K562 (cell line): ENCODE data around the gene TARS3. TPM values are rescaled to one million over a fixed set of nuclear protein-coding genes. Genes with fewer than 3 reads are reported as not detected.

ENCODE experiments used
- CHD7 ChIP-seq: fragments of 200-600 bp; sonication (generic); IDR thresholded peaks from one replicate; pipeline ENCODE4 v1.6.1; 2012; ENCODE audit warnings: mild to moderate bottlenecking, low read depth, low read length, inconsistent platforms
- JUND ChIP-seq, 2 experiments: IDR thresholded peaks; 2 replicates in 1 of 2; 3 replicates in 1 of 2; pipeline ENCODE4 v1.6.1; 2011; ENCODE audit warnings: borderline replicate concordance in 2 of 2, low read depth in 2 of 2, low read length in 2 of 2, improper control_type of control experiment in 1 of 2, missing biosample characterization in 1 of 2, missing genetic modification characterization in 1 of 2, missing genetic modification reagents in 1 of 2
- NR1H2 ChIP-seq: sonication (generic); formaldehyde crosslinking; IDR thresholded peaks from 2 replicates; pipeline ENCODE4 v1.4.0; 2020; ENCODE audit warnings: mild to moderate bottlenecking, missing genetic modification reagents
- PRPF4 ChIP-seq: fragments of 200-400 bp; formaldehyde crosslinking; IDR thresholded peaks from one replicate; pipeline ENCODE4 v1.6.1; 2017; ENCODE audit warnings: low read length, low read depth, mild to moderate bottlenecking; ENCODE audit not compliant: insufficient read depth, poor library complexity, severe bottlenecking
- ZBTB7A ChIP-seq: IDR thresholded peaks from 2 replicates; pipeline ENCODE4 v1.6.1; 2011; ENCODE audit warnings: low read depth, mild to moderate bottlenecking, low read length, moderate library complexity, borderline replicate concordance; ENCODE audit not compliant: control insufficient read depth
- ZKSCAN1 ChIP-seq: fragments of 150-350 bp; IDR thresholded peaks from 2 replicates; pipeline ENCODE4 v1.6.1; 2016; ENCODE audit warnings: low read depth, low read length
- ZNF444 ChIP-seq: fragments of 250-450 bp; sonication (Bioruptor Pico); IDR thresholded peaks from 2 replicates; pipeline ENCODE4 v1.4.0; 2020; ENCODE audit warnings: mild to moderate bottlenecking, moderate library complexity
- ZNF766 ChIP-seq: fragments of 200-800 bp; sonication (Bioruptor generic); conservative IDR thresholded peaks from 2 replicates; pipeline ENCODE4 v1.6.1; 2016; ENCODE audit warnings: missing genetic modification characterization, missing compliant biosample characterization
- polyA plus RNA-seq, 8 experiments: library from polyadenylated mRNA; depleted of rRNA in 4 of 8; stranded (reverse) in 5 of 8; unstranded in 3 of 8; fragments of >200 nt; fragmentation: Nextera tagmentation in 2 of 8; fragmentation: Illumina TruSeq in 1 of 8; extraction: Ambion mirVana in 2 of 8; extraction: Trizol in 1 of 8; gene quantifications; 2 replicates each; pipeline versions ENCODE4 v1.2.1 to v1.2.3, GENCODE V29; 2011 to 2014; ENCODE audit warnings: inconsistent platforms in 1 of 8, missing spikeins in 1 of 8
- total RNA-seq, 7 experiments: library from RNA; depleted of rRNA in 6 of 7; stranded (reverse); fragments of >200 nt in 6 of 7; fragmentation: Illumina TruSeq in 2 of 7; extraction: Trizol in 2 of 7; gene quantifications; 2 replicates each; pipeline versions ENCODE4 v1.2.1 to v1.2.3, GENCODE V29; 2011 to 2021; ENCODE audit warnings: low replicate concordance in 1 of 7
- TF ChIP-seq, protein P1 (sequence below): sonication (generic); formaldehyde crosslinking; IDR thresholded peaks from 2 replicates; pipeline ENCODE4 v1.8.0; 2022; ENCODE audit warnings: missing genetic modification reagents, mild to moderate bottlenecking, moderate library complexity, borderline replicate concordance
- TF ChIP-seq, protein P2 (sequence below): fragments of 150-350 bp; conservative IDR thresholded peaks from 2 replicates; pipeline ENCODE4 v1.6.1; 2014; ENCODE audit warnings: low read length

The TARS3 gene
- total and polyA plus RNA-seq, 9 of the 15 experiments (the other 6 are each of a cell fraction or from before 2014, with no cell fraction given): 2.1 to 14.7 (median 9.8) TPM

DNA sequence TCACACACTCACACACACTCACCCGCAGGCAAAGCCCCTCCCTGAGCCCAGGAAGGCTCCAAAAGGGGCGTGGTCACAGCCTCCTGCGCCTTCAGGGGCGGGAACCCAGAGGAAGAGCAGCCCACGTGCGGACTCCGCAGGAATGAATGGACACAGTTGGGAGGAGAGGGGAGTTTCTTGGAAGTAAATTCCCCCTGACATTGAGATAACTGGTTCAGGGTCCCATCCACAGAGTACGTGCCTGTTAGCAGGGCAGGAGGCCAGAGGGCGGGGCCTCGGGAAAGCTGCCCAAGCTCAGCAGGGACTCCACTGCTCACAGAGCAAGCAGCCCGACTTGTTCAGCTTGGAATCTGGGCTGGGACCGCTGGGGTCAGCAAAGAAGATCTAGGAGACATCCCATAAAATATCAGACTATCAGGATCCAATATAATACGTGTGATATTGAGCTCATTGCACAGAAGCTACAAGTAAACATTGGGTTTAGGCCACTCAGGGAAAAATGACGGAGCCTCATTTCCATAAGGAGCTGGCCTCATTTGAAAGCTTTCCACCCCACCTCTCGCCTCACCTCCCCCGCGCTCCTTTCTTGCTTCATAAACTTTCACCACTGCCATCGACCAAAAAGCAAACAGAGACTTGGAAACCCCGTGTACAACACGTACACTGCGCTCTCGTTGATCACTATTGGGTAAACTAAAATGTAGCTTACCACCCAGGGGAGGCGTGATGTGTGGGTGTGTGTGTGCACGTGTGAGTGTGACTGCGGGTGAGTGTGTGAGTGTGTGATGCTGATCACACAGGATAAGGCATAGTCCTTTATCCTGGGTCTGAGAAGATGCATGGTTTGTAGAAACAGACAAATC is 108.1 kb downstream of the TARS3 start (continued):
- TF ChIP-seq, protein P1, sequence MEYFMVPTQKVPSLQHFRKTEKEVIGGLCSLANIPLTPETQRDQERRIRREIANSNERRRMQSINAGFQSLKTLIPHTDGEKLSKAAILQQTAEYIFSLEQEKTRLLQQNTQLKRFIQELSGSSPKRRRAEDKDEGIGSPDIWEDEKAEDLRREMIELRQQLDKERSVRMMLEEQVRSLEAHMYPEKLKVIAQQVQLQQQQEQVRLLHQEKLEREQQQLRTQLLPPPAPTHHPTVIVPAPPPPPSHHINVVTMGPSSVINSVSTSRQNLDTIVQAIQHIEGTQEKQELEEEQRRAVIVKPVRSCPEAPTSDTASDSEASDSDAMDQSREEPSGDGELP (CRISPR knock-in tag): peak; percentile 49; the same call in 1 of the 2 replicates
- TF ChIP-seq ZKSCAN1 (no peak), ZNF444 (CRISPR knock-in tag) (no peak), PRPF4 (no peak), CHD7 (no peak), JUND (IDR thresholded peaks at IDR 0.05; ENCODE audit: borderline replicate concordance, low read depth, low read length) (0 out of 2 replicates have a peak, but pooled peaks have one; percentile 16), JUND (tag; IDR thresholded peaks at IDR 0.05; ENCODE audit: borderline replicate concordance, low read depth, low read length) (no peak; the same call in 2 of the 3 replicates), ZBTB7A (0 out of 2 replicates have a peak, but pooled peaks have one; percentile 27), ZNF766 (no peak), NR1H2 (CRISPR knock-in tag) (no peak)
- TF ChIP-seq, protein P2, sequence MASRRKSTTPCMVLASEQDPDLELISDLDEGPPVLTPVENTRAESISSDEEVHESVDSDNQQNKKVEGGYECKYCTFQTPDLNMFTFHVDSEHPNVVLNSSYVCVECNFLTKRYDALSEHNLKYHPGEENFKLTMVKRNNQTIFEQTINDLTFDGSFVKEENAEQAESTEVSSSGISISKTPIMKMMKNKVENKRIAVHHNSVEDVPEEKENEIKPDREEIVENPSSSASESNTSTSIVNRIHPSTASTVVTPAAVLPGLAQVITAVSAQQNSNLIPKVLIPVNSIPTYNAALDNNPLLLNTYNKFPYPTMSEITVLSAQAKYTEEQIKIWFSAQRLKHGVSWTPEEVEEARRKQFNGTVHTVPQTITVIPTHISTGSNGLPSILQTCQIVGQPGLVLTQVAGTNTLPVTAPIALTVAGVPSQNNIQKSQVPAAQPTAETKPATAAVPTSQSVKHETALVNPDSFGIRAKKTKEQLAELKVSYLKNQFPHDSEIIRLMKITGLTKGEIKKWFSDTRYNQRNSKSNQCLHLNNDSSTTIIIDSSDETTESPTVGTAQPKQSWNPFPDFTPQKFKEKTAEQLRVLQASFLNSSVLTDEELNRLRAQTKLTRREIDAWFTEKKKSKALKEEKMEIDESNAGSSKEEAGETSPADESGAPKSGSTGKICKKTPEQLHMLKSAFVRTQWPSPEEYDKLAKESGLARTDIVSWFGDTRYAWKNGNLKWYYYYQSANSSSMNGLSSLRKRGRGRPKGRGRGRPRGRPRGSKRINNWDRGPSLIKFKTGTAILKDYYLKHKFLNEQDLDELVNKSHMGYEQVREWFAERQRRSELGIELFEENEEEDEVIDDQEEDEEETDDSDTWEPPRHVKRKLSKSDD: no peak
